GM18873 (cell line): ENCODE data around the gene RAB3A.

ENCODE experiments used
- ATAC-seq: cut with Tn5 transposase; IDR thresholded peaks from one replicate; pipeline ENCODE4 v1.9.1; 2021; ENCODE audit warnings: mild to moderate bottlenecking, moderate library complexity, moderate number of reproducible peaks; ENCODE audit not compliant: unreplicated experiment, low FRiP score

RAB3A gene

GRCh38 chr19:18155095-18156087, 48.5 kb downstream of the RAB3A start:
- no peak for ATAC-seq

DNA sequence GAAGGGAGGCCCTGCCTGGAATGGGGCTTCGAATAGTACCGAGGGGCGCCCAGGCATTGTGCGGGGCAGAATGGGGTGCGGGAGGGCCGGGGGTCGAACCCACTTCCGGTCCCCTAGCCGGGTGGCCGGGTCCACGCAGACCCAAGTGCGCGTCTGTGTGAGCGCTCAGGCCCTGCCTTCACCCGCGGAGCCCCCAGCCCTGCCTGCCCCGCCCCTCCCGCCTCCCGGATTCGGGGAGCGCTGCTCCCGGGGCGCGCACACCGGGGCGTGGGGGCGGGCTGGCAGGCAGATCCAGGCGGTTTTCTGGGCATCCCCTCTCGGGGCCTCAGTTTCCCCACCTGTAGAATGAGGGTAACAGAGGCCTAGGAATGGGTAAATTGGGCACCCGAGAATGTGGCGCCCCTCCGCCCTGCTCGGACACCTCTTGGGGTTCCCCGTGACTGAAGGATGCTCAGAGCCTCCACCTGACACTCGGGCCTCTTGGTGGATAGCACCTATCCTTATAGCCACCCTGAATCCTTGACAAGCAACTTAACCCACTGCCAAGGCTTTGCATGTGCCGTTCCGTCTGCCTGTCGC, 50.2 kb downstream of the RAB3A start:
- ATAC-seq: no peak

DNA sequence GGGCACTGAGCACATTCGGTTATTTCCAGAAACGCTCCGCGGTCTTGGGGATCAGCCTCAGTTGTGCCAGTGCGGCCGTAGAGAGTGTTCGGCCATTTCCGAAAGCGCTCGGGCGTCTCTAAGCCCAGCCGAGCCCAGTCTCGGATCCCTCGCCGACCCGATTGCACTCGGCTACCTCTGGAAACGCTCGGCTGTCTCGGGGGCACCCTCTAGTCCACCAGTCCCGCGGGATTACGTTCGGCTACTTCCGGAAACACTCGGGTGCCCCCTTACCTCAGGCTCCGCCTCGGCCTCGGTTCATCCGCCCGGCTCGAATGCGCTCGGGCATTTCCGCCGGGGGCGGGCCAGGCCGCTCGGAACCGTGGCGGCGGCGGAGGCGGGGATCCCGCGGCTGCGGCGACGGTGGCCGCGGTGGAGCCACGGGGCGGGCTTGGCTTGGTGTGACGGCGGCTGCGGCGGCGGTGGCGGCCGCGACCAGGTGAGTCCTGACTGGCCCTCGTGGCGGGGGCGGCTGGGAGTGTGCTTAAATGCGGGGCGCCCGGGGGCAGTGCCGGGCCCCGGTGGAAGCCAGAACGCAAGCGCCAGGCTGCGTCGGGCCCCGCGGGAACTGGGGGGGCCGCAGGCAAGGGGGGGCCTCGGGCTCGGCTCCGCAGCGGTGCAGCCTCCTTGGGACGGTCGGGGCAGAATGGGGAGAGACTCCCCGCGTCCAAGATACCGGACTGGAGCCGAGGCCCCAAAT, 50.9 kb downstream of the RAB3A start, which contains the start of gene PIK3R2:
TSS of gene PIK3R2 (plus strand) at position 347 of the 739 bp plus-strand sequence. CDS start 2,717 bp downstream, outside the sequence.
- peak; percentile 73 for ATAC-seq

DNA sequence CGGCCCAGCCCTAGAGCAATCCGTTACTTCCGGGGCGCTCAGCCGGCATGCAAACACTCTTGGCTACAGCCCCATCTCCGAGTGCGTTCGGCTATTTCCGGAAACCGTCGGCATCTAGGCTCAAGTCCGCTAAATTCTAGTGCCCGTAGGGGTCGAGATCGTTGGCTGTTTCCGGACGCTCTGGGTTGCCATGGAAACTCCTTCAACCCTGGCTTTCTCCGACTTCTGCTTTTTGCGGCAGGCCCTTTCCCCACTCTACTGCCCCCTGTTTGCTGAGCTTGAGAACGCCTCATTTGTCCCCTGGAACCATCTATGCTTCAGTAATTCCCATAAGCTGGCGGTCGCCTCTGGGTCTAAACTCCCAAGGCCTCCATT, 51.4 kb downstream of the RAB3A start:
- ATAC-seq: peak; percentile 57

DNA sequence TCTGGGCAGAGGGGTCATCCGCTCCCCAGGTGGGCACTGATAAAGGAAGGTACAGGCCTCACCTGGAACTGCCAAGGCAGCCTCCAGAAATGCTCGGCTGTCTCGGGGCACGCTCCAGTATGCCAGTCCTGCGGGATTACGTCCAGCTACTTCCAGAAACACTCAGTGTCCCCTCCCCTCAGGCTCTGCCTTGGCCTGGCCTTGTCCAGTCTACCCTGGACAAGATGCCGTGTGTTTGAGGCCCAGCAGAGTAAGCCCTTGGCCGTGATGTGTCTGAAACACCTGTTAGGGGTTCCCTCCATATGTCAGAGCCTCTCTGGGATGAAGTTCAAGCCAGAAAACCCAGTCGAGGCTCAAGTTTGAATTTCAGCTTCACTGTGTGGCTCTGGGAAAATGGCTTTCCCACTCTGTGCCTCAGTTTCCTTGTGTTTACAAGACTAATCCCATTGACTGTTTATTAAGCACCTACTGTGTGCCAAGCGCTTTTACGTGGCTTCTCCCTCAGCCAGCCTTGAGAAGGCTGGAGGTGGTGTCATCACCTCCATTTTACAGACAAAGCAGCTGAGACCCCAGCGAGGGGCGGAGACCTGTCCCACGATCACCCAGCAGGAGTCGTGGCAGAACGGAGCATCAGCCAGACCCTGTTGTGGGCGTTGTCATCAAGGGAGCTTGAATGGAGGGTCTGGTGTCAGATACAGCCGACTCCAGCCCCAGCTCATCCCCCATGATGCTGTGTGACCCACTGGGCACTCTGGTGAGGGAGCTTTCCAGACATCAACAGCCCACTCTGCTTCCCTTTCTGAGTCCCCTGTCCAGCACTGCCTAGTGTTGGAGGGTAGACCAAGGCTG, 52.8 kb downstream of the RAB3A start:
- no peak for ATAC-seq

- ATAC-seq: no peak
These were observed 54.3 kb downstream of the RAB3A start for GRCh38 chr19:18149596-18149975.

- ATAC-seq: no peak
These were observed 56.4 kb downstream of the RAB3A start for GRCh38 chr19:18147396-18147795.
